HG03196 (cell line): ENCODE results near the gene TCL1A.

Experiments used
- ATAC-seq: cut with Tn5 transposase; IDR thresholded peaks from one replicate; pipeline ENCODE4 v1.9.1; 2021; ENCODE audit not compliant: unreplicated experiment

TCL1A gene

GRCh38 chr14:95707327-95707726 lies 6.6 kb downstream of the TCL1A start:
- no peak for ATAC-seq

- no peak for ATAC-seq
Observed at GRCh38 chr14:95705518-95705917, 8.4 kb downstream of the TCL1A start.

- ATAC-seq = no peak
Observed at GRCh38 chr14:95703805-95704204, 10.1 kb downstream of the TCL1A start.

- no peak for ATAC-seq
Observed at GRCh38 chr14:95703341-95703740, 10.6 kb downstream of the TCL1A start.

GRCh38 chr14:95701846-95702221 lies 12.1 kb downstream of the TCL1A start:
- no peak for ATAC-seq

GRCh38 chr14:95700221-95700976 lies 13.5 kb downstream of the TCL1A start:
- ATAC-seq = no peak

- ATAC-seq = no peak
Observed at GRCh38 chr14:95699412-95699811, 14.5 kb downstream of the TCL1A start.

GRCh38 chr14:95698287-95698686 lies 15.6 kb downstream of the TCL1A start:
- ATAC-seq = no peak

- peak; percentile 49 for ATAC-seq
Observed at GRCh38 chr14:95697764-95698163, 16.2 kb downstream of the TCL1A start.

- ATAC-seq = no peak
Observed at GRCh38 chr14:95696741-95697140, 17.2 kb downstream of the TCL1A start.

- no peak for ATAC-seq
Observed at GRCh38 chr14:95695913-95696312, 18.0 kb downstream of the TCL1A start.

- no peak for ATAC-seq
Observed at GRCh38 chr14:95695051-95695450, 18.9 kb downstream of the TCL1A start.

GRCh38 chr14:95692109-95692508 lies 21.8 kb downstream of the TCL1A start:
- ATAC-seq = no peak

GRCh38 chr14:95691591-95691990 lies 22.3 kb downstream of the TCL1A start:
- no peak for ATAC-seq

- no peak for ATAC-seq
Observed at GRCh38 chr14:95690815-95691214, 23.1 kb downstream of the TCL1A start.

GRCh38 chr14:95689441-95689840 lies 24.5 kb downstream of the TCL1A start:
- no peak for ATAC-seq

- ATAC-seq = no peak
Observed at GRCh38 chr14:95686935-95687334, 27.0 kb downstream of the TCL1A start.

- no peak for ATAC-seq
Observed at GRCh38 chr14:95685978-95686922, 27.7 kb downstream of the TCL1A start, which contains the start of gene TCL1B. Gene TCL1B (plus strand): TSS chr14:95686426. CDS start chr14:95686468, 42 bp downstream.

GRCh38 chr14:95683793-95684192 lies 30.1 kb downstream of the TCL1A start:
- ATAC-seq = no peak

GRCh38 chr14:95681153-95681552 lies 32.8 kb downstream of the TCL1A start:
- ATAC-seq = no peak

GRCh38 chr14:95679998-95680735 lies 33.8 kb downstream of the TCL1A start:
- no peak for ATAC-seq
